NB4 (cell line): ENCODE results near the gene HIGD1B.

Experiments used
- DNase-seq: peaks from one replicate; pipeline ENCODE4 v3.0.0; 2010; ENCODE audit warnings: low read depth
- H3K4me3 ChIP-seq: one replicate; pipeline ENCODE4 v1.5.1; 2011; ENCODE audit warnings: mild to moderate bottlenecking, low read depth, low read length, moderate library complexity
- CTCF ChIP-seq: IDR thresholded peaks from one replicate; pipeline ENCODE4 v1.5.1; 2012; ENCODE audit warnings: low read depth, low read length
- MAX ChIP-seq: IDR thresholded peaks from 2 replicates; pipeline ENCODE4 v1.6.1; 2011; ENCODE audit warnings: low read depth, low read length
- MYC ChIP-seq: IDR thresholded peaks from 2 replicates; pipeline ENCODE4 v1.6.1; 2011; ENCODE audit warnings: low read depth, low read length
- POLR2A ChIP-seq: IDR thresholded peaks from 2 replicates; pipeline ENCODE4 v1.6.1; 2011; ENCODE audit warnings: mild to moderate bottlenecking; ENCODE audit not compliant: insufficient read length; ENCODE audit errors: extremely low read depth

The HIGD1B gene

GRCh38 chr17:44887971-44888954 is 40.6 kb downstream of the HIGD1B start:
- no peak for DNase-seq
- no peak for TF ChIP-seq MYC
- TF ChIP-seq CTCF: no peak
- TF ChIP-seq POLR2A: no peak
- no peak for TF ChIP-seq MAX
- H3K4me3 ChIP-seq: no peak overlapping the region

GRCh38 chr17:44889003-44889402 is 41.3 kb downstream of the HIGD1B start:
- H3K4me3 ChIP-seq: no peak overlapping the region
- DNase-seq: no peak
- TF ChIP-seq MYC (no peak), POLR2A (no peak), CTCF (no peak), MAX (no peak)

- TF ChIP-seq POLR2A: no peak
- no peak for DNase-seq
- no peak overlapping the region for H3K4me3 ChIP-seq
Observed at GRCh38 chr17:44892250-44892649, 44.6 kb downstream of the HIGD1B start.

GRCh38 chr17:44894642-44895041 is 47.0 kb downstream of the HIGD1B start:
- no peak overlapping the region for H3K4me3 ChIP-seq
- no peak for TF ChIP-seq POLR2A
- no peak for TF ChIP-seq CTCF
- no peak for TF ChIP-seq MYC
- TF ChIP-seq MAX: no peak
- no peak for DNase-seq

- TF ChIP-seq CTCF: no peak
- no peak for TF ChIP-seq POLR2A
- TF ChIP-seq MAX: no peak
- no peak for TF ChIP-seq MYC
- peak overlapping the region; percentile 96 for H3K4me3 ChIP-seq
- DNase-seq: peak; percentile 84
Observed at GRCh38 chr17:44898768-44899073, 51.0 kb downstream of the HIGD1B start.

GRCh38 chr17:44899074-44899782 is 51.5 kb downstream of the HIGD1B start, which contains the start of gene EFTUD2:
Gene EFTUD2 (minus strand): TSS chr17:44899445. CDS start chr17:44894521, 4,924 bp downstream.
- peak; percentile 91 for DNase-seq
- peak within 1 kb of the TSS; percentile 96 for H3K4me3 ChIP-seq
- TF ChIP-seq POLR2A (peak; percentile 91), CTCF (no peak), MYC (peak; percentile 91), MAX (peak; percentile 97)
